ENCODE results near the gene OTUD3.

OTUD3 gene

DNA sequence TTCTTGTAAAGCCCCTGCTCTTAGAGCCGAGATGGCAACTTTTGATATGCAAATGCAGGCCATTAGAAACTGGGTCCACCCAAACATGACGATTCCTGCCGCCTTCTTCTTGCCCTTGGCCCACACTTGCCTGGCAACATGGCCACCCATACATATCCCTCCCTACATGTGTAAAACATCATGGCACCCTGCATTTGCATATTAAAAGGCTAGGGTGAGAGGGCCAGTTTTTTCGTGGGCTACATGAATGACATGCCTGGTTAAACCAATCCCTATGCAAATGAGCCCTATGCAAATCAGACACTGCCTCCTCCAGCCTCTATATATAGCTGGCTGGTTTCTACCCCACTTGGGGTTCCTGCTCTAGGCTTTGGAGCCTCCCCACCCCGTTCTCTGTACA is 78.4 kb downstream of the OTUD3 start:
- no peak for DNase-seq

Data from CD4-positive, alpha-beta T cell treated with Interferon gamma for 1 hour (primary cell).